Liver (tissue), 9 donors: ENCODE measurements around the gene MAN1A2. TPM values are rescaled to one million over a fixed set of nuclear protein-coding genes. Genes with fewer than 3 reads are reported as not detected.

Source experiments
- DNase-seq: peaks from one replicate; pipeline ENCODE4 v3.0.0-alpha.2; 2017; ENCODE audit warnings: low spot score
- H3K27ac ChIP-seq, 2 donors: one replicate each; pipeline ENCODE4 v1.7.0; 2013; ENCODE audit warnings: inconsistent platforms in 2 of 2, low read length in 2 of 2, control low read depth in 1 of 2, low read depth in 1 of 2, mild to moderate bottlenecking in 1 of 2
- H3K27me3 ChIP-seq, 4 donors: one replicate each; pipeline versions ENCODE4 v1.6.1 to v1.7.0; 2013; ENCODE audit warnings: low read length in 3 of 4, inconsistent platforms in 1 of 4, mild to moderate bottlenecking in 1 of 4, moderate library complexity in 1 of 4; ENCODE audit not compliant: control insufficient read depth in 4 of 4, insufficient read depth in 4 of 4
- H3K36me3 ChIP-seq, 4 donors: one replicate each; pipeline versions ENCODE4 v1.6.1 to v1.7.0; 2013; ENCODE audit warnings: low read length in 3 of 4, mild to moderate bottlenecking in 3 of 4, low read depth in 1 of 4, moderate library complexity in 1 of 4; ENCODE audit not compliant: control insufficient read depth in 4 of 4, insufficient read depth in 3 of 4
- H3K4me1 ChIP-seq, 4 donors: one replicate each; pipeline versions ENCODE4 v1.6.1 to v1.7.0; 2013; ENCODE audit warnings: low read length in 3 of 4, mild to moderate bottlenecking in 3 of 4, moderate library complexity in 1 of 4; ENCODE audit not compliant: control insufficient read depth in 4 of 4, insufficient read depth in 4 of 4
- H3K4me3 ChIP-seq, 3 donors: one replicate each; pipeline versions ENCODE4 v1.6.1 to v1.7.0; 2013; ENCODE audit warnings: low read length in 3 of 3, control low read depth in 1 of 3, low read depth in 1 of 3, mild to moderate bottlenecking in 1 of 3
- H3K9ac ChIP-seq, 2 donors: one replicate each; pipeline ENCODE4 v1.7.0; 2013; ENCODE audit warnings: low read length in 2 of 2, mild to moderate bottlenecking in 2 of 2, moderate library complexity in 2 of 2, control low read depth in 1 of 2, low read depth in 1 of 2
- H3K9me3 ChIP-seq, 4 donors: one replicate each; pipeline versions ENCODE4 v1.6.1 to v1.7.0; 2013; ENCODE audit warnings: low read length in 3 of 4; ENCODE audit not compliant: control insufficient read depth in 4 of 4
- EGR1 ChIP-seq, 2 donors: IDR thresholded peaks; 2 replicates each; pipeline ENCODE4 v1.6.1; 2016 to 2018; ENCODE audit warnings: antibody characterized with exemption in 2 of 2, low read depth in 2 of 2
- FOXA1 ChIP-seq: IDR thresholded peaks from 2 replicates; pipeline ENCODE4 v1.6.1; 2016; ENCODE audit warnings: antibody characterized with exemption
- GABPA ChIP-seq, 2 donors: IDR thresholded peaks in 1 of 2; conservative IDR thresholded peaks in 1 of 2; 2 replicates each; pipeline ENCODE4 v1.6.1; 2016; ENCODE audit warnings: antibody characterized with exemption in 2 of 2, mild to moderate bottlenecking in 1 of 2, moderate library complexity in 1 of 2
- HNF4G ChIP-seq: IDR thresholded peaks from 2 replicates; pipeline ENCODE4 v1.6.1; 2016; ENCODE audit warnings: antibody characterized with exemption
- TAF1 ChIP-seq: conservative IDR thresholded peaks from 2 replicates; pipeline ENCODE4 v1.6.1; 2016; ENCODE audit warnings: antibody characterized with exemption, mild to moderate bottlenecking
- WGBS: extraction: QIAGEN DNeasy Blood & Tissue Kit; methylation state at CpG from one replicate; pipeline ENCODE4 v1.1.7; 2013; 5-methylcytosine and 5-hydroxymethylcytosine counted together
- polyA plus RNA-seq, 2 donors: library from polyadenylated mRNA; stranded (reverse) in 1 of 2; unstranded in 1 of 2; fragments of 200-250 nt in 1 of 2; fragments of >200 nt in 1 of 2; fragmentation: Nextera tagmentation in 1 of 2; extraction: Ambion mirVana in 1 of 2; gene quantifications; one replicate each; pipeline versions ENCODE4 v1.2.1 to v1.2.3, GENCODE V29; 2013 to 2015
- total RNA-seq, 2 donors: library from RNA; depleted of rRNA; stranded (reverse); fragments of >200 nt; gene quantifications; one replicate each; pipeline ENCODE4 v1.2.3, GENCODE V29; 2014
- TF ChIP-seq, protein P1 (sequence below): IDR thresholded peaks from 2 replicates; pipeline ENCODE4 v1.6.1; 2016; ENCODE audit warnings: antibody characterized with exemption, mild to moderate bottlenecking
- TF ChIP-seq, protein P2 (sequence below): fragments of 150-350 bp; IDR thresholded peaks from 2 replicates; pipeline ENCODE4 v1.5.1; 2017; ENCODE audit warnings: improper control_type of control experiment, low read depth, low read length; ENCODE audit not compliant: missing input control
- TF ChIP-seq, protein P3 (sequence below): IDR thresholded peaks from 2 replicates; pipeline ENCODE4 v1.6.1; 2016; ENCODE audit warnings: antibody characterized with exemption
- TF ChIP-seq, protein P4 (sequence below): IDR thresholded peaks from 2 replicates; pipeline ENCODE4 v1.6.1; 2016; ENCODE audit warnings: antibody characterized with exemption
- donor health status: healthy.
- donor health status: healthy.
- donor health status: healthy.
- donor health status: healthy.
- donor health status: healthy.

The MAN1A2 gene
- total and polyA plus RNA-seq, 4 donors = 10.9 to 58.7 (median 25.1) TPM

DNA sequence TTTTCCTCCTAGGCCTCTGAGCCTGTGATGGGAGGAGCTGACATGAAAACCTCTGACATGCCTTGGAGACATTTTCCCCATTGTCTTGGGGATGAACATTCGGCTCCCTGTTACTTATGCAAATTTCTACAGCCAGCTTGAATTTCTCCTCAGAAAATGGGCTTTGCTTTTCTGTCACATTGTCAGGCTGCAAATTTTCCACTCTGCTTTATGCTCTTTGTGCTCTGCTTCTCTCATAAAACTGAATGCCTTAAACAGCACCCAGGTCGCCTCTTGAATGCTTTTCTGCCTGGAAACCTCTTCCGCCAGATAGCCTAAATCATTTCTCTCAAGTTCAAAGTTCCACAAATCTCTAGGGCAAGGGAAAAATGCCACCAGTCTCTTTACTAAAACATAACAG is 191.9 kb downstream of the MAN1A2 start (continued):
- TF ChIP-seq, protein P1, sequence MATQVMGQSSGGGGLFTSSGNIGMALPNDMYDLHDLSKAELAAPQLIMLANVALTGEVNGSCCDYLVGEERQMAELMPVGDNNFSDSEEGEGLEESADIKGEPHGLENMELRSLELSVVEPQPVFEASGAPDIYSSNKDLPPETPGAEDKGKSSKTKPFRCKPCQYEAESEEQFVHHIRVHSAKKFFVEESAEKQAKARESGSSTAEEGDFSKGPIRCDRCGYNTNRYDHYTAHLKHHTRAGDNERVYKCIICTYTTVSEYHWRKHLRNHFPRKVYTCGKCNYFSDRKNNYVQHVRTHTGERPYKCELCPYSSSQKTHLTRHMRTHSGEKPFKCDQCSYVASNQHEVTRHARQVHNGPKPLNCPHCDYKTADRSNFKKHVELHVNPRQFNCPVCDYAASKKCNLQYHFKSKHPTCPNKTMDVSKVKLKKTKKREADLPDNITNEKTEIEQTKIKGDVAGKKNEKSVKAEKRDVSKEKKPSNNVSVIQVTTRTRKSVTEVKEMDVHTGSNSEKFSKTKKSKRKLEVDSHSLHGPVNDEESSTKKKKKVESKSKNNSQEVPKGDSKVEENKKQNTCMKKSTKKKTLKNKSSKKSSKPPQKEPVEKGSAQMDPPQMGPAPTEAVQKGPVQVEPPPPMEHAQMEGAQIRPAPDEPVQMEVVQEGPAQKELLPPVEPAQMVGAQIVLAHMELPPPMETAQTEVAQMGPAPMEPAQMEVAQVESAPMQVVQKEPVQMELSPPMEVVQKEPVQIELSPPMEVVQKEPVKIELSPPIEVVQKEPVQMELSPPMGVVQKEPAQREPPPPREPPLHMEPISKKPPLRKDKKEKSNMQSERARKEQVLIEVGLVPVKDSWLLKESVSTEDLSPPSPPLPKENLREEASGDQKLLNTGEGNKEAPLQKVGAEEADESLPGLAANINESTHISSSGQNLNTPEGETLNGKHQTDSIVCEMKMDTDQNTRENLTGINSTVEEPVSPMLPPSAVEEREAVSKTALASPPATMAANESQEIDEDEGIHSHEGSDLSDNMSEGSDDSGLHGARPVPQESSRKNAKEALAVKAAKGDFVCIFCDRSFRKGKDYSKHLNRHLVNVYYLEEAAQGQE = no peak

DNA sequence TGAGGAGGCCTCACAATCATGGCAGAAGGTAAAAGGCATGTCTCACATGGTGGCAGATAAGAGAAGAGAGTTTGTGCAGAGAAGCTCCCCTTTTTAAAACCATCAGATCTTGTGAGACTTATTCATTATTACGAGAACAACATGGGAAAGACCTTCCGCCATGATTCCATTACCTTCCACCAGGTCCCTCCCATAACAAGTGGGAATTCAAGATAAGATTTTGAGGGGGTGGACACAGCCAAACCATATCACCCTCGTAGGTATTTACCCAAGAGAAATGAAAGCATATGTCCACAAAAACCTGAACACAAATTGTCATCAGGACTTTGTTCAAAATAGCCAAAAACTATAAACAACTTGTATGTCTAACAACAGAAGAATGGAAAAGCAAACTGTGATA is 192.7 kb downstream of the MAN1A2 start:
- no peak overlapping the region for H3K4me3 ChIP-seq
- no peaks in the 10 kb centered on the region for H3K36me3 ChIP-seq
- H3K27ac ChIP-seq = no peak overlapping the region
- no peaks in the 10 kb centered on the region for H3K27me3 ChIP-seq
- WGBS = 85% methylated on average over 3 of the region's 3 CpGs
- TF ChIP-seq TAF1 (no peak), HNF4G (no peak), EGR1 (IDR thresholded peaks at IDR 0.05; ENCODE audit: low read depth in 2 of 2) (no peak), GABPA (IDR thresholded peaks at IDR 0.05 in 1 of 2, conservative IDR thresholded peaks at IDR 0.05 in 1 of 2) (no peak), FOXA1 (no peak)
- TF ChIP-seq, protein P2, sequence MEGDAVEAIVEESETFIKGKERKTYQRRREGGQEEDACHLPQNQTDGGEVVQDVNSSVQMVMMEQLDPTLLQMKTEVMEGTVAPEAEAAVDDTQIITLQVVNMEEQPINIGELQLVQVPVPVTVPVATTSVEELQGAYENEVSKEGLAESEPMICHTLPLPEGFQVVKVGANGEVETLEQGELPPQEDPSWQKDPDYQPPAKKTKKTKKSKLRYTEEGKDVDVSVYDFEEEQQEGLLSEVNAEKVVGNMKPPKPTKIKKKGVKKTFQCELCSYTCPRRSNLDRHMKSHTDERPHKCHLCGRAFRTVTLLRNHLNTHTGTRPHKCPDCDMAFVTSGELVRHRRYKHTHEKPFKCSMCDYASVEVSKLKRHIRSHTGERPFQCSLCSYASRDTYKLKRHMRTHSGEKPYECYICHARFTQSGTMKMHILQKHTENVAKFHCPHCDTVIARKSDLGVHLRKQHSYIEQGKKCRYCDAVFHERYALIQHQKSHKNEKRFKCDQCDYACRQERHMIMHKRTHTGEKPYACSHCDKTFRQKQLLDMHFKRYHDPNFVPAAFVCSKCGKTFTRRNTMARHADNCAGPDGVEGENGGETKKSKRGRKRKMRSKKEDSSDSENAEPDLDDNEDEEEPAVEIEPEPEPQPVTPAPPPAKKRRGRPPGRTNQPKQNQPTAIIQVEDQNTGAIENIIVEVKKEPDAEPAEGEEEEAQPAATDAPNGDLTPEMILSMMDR = no peak
- TF ChIP-seq, protein P3, sequence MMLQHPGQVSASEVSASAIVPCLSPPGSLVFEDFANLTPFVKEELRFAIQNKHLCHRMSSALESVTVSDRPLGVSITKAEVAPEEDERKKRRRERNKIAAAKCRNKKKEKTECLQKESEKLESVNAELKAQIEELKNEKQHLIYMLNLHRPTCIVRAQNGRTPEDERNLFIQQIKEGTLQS = no peak
- TF ChIP-seq, protein P4, sequence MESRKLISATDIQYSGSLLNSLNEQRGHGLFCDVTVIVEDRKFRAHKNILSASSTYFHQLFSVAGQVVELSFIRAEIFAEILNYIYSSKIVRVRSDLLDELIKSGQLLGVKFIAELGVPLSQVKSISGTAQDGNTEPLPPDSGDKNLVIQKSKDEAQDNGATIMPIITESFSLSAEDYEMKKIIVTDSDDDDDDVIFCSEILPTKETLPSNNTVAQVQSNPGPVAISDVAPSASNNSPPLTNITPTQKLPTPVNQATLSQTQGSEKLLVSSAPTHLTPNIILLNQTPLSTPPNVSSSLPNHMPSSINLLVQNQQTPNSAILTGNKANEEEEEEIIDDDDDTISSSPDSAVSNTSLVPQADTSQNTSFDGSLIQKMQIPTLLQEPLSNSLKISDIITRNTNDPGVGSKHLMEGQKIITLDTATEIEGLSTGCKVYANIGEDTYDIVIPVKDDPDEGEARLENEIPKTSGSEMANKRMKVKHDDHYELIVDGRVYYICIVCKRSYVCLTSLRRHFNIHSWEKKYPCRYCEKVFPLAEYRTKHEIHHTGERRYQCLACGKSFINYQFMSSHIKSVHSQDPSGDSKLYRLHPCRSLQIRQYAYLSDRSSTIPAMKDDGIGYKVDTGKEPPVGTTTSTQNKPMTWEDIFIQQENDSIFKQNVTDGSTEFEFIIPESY = no peak
- TF ChIP-seq, protein P1 = no peak
- H3K9me3 ChIP-seq = no peaks in the 10 kb centered on the region
- no peak for DNase-seq
- H3K4me1 ChIP-seq = peaks cover 0 to 7% (median 0%) of the 10 kb centered on the region in 4 donors
- no peak overlapping the region for H3K9ac ChIP-seq
